Ovary (tissue), 3 donors: ENCODE data around the gene PSMB9.

Experiments
- POLR2A ChIP-seq: fragments of 450-650 bp; IDR thresholded peaks from one replicate; pipeline ENCODE4 v1.6.1; 2017; ENCODE audit warnings: antibody characterized with exemption, mild to moderate bottlenecking, moderate library complexity
- TF ChIP-seq, protein P1 (sequence below), 3 donors: fragments of 450-650 bp in 2 of 3; fragments of 200-600 bp in 1 of 3; IDR thresholded peaks; one replicate each; pipeline versions ENCODE4 v1.5.1 to v1.8.0; 2016 to 2022; ENCODE audit warnings: antibody characterized with exemption in 3 of 3, mild to moderate bottlenecking in 1 of 3
- donor health status: DM: no; HTN: no; CAD: no.

DNA sequence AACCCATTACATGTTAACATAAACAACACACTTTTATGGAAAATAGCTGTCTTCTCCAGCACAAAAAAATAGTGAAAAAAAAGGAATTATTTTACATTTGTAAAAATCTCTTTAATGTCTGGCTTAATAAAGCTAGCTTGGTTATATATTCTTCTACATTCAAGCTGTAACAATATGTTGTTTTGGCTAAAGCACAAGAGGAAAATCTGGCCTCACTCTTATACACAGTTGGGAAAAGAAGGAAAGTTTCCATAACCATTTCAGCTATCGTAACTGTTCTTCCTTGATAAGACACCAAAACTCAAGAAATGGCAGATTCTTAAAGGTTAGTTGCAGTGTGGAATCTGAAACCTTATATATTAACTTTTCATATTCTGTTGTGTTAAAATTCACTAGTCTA lies 44.8 kb upstream of the PSMB9 start:
- TF ChIP-seq, protein P1, sequence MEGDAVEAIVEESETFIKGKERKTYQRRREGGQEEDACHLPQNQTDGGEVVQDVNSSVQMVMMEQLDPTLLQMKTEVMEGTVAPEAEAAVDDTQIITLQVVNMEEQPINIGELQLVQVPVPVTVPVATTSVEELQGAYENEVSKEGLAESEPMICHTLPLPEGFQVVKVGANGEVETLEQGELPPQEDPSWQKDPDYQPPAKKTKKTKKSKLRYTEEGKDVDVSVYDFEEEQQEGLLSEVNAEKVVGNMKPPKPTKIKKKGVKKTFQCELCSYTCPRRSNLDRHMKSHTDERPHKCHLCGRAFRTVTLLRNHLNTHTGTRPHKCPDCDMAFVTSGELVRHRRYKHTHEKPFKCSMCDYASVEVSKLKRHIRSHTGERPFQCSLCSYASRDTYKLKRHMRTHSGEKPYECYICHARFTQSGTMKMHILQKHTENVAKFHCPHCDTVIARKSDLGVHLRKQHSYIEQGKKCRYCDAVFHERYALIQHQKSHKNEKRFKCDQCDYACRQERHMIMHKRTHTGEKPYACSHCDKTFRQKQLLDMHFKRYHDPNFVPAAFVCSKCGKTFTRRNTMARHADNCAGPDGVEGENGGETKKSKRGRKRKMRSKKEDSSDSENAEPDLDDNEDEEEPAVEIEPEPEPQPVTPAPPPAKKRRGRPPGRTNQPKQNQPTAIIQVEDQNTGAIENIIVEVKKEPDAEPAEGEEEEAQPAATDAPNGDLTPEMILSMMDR (IDR thresholded peaks at IDR 0.05) = no peak
- TF ChIP-seq POLR2A = no peak
